Measurements from ENCODE around the gene CSRP3.

CSRP3 gene

GRCh38 chr11:19243143-19243542 lies 41.4 kb upstream of the CSRP3 start (continued):
- TF ChIP-seq SALL2 (tag by site-specific recombination; IDR thresholded peaks at IDR 0.05; ENCODE audit: borderline replicate concordance) (no peak), TSHZ1 (tag by site-specific recombination; IDR thresholded peaks at IDR 0.05; ENCODE audit: borderline replicate concordance) (no peak), ZNF521 (tag by site-specific recombination; IDR thresholded peaks at IDR 0.05) (no peak), ZEB2 (tag by site-specific recombination; IDR thresholded peaks at IDR 0.05) (no peak), ZNF391 (tag by site-specific recombination; IDR thresholded peaks at IDR 0.05; ENCODE audit: borderline replicate concordance, low read depth) (no peak)

- no peaks in the 10 kb centered on the region for H3K9me3 ChIP-seq (ENCODE audit: control insufficient read depth, insufficient read depth, low read depth, low read length)
- TF ChIP-seq ZBTB8A (tag by site-specific recombination; IDR thresholded peaks at IDR 0.05): no peak
- TF ChIP-seq ZNF530 (tag by site-specific recombination; IDR thresholded peaks at IDR 0.05; ENCODE audit: low read depth): no peak
- no peak for TF ChIP-seq ZNF843 (tag by site-specific recombination; IDR thresholded peaks at IDR 0.05)
- TF ChIP-seq MYNN (tag by site-specific recombination; IDR thresholded peaks at IDR 0.05; ENCODE audit: borderline replicate concordance): no peak
- no peak for TF ChIP-seq ZNF654 (tag by site-specific recombination; IDR thresholded peaks at IDR 0.05; ENCODE audit: low read depth)
- no peak for TF ChIP-seq ZNF335 (tag by site-specific recombination; conservative IDR thresholded peaks at IDR 0.05)
- no peak for TF ChIP-seq ZBTB11 (tag by site-specific recombination; conservative IDR thresholded peaks at IDR 0.05; ENCODE audit: low read depth)
- no peak for TF ChIP-seq SP2 (tag by site-specific recombination; IDR thresholded peaks at IDR 0.05)
- TF ChIP-seq ZNF121 (tag by site-specific recombination; IDR thresholded peaks at IDR 0.05): no peak
- no peaks in the 10 kb centered on the region; the same call in 1 of the 2 replicates for H3K4me1 ChIP-seq (ENCODE audit: control insufficient read depth, insufficient read depth, low read length)
- H3K4me3 ChIP-seq (ENCODE audit: low read depth, low read length): peak overlapping the region; percentile 97
- ChIA-PET CTCF (interaction anchor here (1.0 kb wide), 1 partner anchor 17 kb away, joined by 4 read pairs; no protein-coding TSS in a partner anchor), POLR2A (no interaction called here)
- peaks cover 0 to 7% of the 10 kb centered on the region in 2 experiments; a peak in 1 of 3 replicates for H3K36me3 ChIP-seq (ENCODE audit: control insufficient read depth in 2 of 2, insufficient read depth in 1 of 2, low read length in 2 of 2)
- H3K27ac ChIP-seq (ENCODE audit: extremely low read depth, low read depth, low read length): no peak overlapping the region
Observed at GRCh38 chr11:19242179-19242932, 40.6 kb upstream of the CSRP3 start.

All from HEK293 (cell line).